Measurements from ENCODE around the gene C1orf87.
A peak's percentile ranks its signal among the peaks of the same experiment; 100 is the strongest.
"Not testable (repeated sequence)": the region's sequence is repeated elsewhere in the genome, so short reads cannot be mapped to it uniquely, and the experiment has no call there.

The C1orf87 gene

GRCh38 chr1:59992040-59992820 lies 81.3 kb downstream of the C1orf87 start:
- no peak for DNase-seq

DNA sequence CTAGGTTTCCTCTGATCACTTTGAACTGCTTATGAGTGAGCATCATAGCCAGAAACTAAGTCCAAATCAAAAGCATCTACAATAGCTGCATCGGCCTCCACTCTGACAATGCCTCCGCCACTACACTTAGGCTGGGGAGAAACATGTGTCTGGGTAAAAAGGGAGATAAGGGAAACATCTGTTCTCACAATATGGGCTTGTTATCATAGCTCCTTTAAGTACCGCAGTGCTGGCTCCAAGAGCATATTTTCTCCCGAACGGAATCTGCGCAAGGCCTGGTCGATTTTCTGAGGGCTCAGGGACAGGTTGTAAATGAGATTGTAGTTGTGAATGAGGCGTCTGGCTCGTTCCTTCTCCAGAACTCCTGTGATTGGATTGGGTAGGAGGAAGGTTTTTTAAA lies 83.1 kb downstream of the C1orf87 start:
- no peak for DNase-seq

GRCh38 chr1:59986516-59987310 lies 86.9 kb downstream of the C1orf87 start:
- DNase-seq = no peak

DNA sequence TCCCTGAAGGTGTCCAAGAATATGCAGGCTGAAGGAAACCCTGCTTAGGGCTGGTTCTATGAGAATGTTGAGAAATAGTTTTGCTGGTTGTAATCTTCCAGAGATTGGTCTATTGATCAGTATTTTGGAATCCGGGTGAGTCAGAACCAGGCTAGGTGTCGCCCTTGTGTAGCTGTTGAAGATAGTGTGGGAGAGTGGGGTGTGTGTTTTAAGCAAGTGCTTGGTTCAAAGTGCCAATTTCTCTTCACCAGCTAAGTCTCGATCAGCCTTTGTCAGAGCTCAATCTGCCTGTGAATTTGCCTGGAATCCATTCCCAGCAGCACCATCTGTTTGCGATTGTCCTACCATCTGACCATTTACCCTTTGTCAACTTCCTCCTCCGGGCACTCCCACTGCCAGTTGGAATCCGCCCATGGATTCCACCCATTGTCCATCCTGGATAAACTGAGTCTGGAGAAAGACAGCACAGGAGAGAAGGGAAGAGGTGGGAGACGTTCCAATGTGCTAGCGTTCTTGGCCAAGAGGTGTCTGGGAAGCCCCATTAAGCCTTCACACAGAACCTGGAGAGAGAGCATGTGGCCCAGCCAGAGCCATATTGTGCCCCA lies 87.6 kb downstream of the C1orf87 start:
- no peak for DNase-seq

GRCh38 chr1:59979666-59980065 lies 93.9 kb downstream of the C1orf87 start:
- no peak for DNase-seq

DNA sequence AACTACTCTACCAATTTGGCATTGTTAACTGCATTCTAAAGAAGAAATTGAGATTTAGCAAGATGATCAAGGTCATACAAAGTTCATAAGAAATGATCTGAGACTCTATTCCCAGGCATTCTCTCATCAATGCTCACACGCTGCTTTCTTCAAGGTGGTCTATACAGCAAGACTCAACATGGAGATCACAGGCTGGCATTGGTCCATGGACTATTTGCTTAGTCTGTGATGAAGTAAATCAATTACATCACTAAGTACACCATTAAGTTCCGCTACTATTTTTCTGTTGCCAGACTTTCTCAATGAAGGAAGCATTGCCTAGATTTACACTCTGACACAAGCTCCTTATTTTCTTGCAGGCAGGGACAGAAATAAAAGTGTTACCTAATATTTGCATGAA lies 95.1 kb downstream of the C1orf87 start:
- DNase-seq = no peak

- no peak for DNase-seq
Observed at GRCh38 chr1:59978026-59978425, 95.5 kb downstream of the C1orf87 start.

GRCh38 chr1:59977075-59977410 lies 96.5 kb downstream of the C1orf87 start:
- no peak for DNase-seq

GRCh38 chr1:59976194-59977074 lies 97.1 kb downstream of the C1orf87 start:
- DNase-seq = peak; percentile 13 to 79

DNA sequence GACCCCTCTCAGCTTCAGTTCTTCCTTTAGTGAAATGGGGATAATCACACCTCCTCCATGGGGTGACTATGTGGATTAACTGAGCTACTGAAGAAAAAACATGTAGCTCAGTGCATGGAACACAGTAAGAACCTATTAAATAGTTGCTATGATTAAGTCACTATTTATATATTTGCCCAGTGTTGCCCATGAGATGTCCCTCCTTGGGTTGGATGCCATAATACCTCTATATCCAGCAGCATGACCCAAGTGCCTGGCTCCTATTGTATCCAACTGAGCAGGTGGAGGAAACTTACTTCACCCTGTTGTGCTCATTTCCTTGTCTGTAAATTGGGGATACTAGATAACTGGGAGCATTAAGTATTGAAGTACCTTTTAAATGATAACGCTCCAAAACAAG lies 99.9 kb downstream of the C1orf87 start:
- DNase-seq = no peak

GRCh38 chr1:59972216-59972927 lies 101.2 kb downstream of the C1orf87 start:
- DNase-seq = no peak

- peak; percentile 50 to 78 for DNase-seq
Observed at GRCh38 chr1:59971464-59971911, 102.1 kb downstream of the C1orf87 start.

DNA sequence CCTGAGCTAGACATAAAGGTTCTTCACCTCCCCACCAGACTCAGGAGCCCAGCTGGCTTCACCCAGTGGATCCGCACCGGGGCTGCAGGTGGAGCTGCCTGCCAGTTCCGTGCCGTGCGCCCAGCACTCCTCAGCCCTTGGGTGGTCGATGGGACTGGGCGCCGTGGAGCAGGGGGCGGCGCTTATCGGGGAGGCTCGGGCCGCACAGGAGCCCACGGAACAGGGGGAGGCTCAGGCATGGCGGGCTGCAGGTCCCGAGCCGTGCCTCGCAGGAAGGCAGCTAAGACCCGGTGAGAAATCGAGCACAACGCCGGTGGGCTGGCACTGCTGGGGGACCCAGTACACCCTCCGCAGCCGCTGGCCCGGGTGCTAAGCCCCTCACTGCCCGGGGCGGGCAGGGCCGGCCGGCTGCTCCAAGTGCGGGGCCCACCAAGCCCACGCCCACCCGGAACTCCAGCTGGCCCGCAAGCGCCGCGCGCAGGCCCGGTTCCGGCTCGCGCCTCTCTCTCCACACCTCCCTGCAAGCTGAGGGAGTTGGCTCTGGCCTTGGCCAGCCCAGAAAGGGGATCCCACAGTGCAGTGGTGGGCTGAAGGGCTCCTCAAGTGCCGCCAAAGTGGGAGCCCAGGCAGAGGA lies 103.9 kb downstream of the C1orf87 start:
- DNase-seq = not testable (repeated sequence)

GRCh38 chr1:59968746-59969145 lies 104.8 kb downstream of the C1orf87 start:
- not testable (repeated sequence) for DNase-seq

- DNase-seq = no peak
Observed at GRCh38 chr1:59967780-59968179, 105.8 kb downstream of the C1orf87 start.

DNA sequence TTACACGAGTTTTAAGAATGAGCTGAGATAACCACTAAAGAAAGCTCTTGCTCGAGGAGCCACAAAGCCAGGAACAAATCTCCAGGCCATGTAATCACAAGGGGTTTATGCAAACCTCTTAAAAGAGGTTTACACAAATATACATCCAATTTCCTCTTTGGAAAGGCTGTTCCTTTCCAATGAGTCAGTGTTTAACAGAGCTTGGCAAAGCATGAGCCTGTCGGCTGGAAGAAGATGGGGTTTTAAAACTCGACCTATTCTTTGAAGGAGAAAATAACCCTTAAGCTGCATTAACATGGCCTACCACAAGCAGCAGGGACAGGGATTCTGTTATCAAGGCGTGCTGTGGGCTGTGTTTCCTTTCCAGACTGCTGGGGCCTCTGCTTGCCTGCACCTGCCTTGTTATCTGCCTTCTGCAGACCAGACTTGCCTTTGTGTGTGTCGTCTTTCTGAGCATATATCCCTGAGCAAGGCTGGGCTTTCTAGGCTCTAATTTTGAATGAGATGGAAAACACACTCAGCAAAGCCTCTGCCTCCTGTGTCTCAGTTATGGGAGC lies 106.4 kb downstream of the C1orf87 start:
- DNase-seq = no peak

GRCh38 chr1:59952065-59952464 lies 121.5 kb downstream of the C1orf87 start:
- DNase-seq = no peak

DNA sequence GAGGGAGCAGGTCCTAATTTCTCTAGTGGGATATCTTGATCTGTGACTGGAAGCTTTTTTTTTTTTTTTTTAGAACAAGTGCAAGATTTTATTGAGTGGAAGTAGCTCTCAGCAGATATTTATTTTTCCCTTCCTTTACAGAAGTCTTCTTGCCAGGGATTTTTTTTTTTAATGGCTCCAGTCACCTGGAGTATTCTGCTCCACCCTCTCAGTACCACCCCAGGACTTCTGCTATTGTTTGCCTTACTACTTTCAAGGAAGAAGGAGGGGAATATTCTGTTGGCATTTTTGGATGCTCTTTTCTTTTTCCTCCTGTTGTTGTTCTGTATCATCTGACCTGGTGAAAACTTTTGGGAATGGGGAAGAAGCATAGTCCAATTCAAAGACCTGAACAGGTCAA lies 123.9 kb downstream of the C1orf87 start:
- no peak for DNase-seq

DNA sequence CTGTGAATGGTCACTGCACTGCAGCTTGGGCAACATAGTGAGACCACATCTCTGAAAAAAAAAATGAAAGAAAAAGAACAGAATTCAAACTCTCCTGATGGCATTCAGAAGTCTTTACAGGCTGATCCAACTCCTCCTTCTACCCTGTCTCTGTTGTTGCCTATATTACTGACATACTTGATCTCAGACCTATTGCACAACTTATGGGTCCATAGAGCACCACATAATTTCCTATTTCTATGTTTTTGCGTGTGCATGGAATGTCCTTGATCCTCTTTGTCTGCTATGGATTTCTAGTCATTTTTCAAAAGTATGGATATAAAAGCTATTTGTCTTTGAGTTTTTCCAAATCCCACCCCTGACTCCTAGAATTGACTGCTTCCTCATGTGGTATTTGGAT lies 124.6 kb downstream of the C1orf87 start:
- DNase-seq = no peak

GRCh38 chr1:59947047-59947938 lies 126.3 kb downstream of the C1orf87 start:
- DNase-seq = peak; percentile 32 to 71

Measured in inflammatory macrophage treated with lipopolysaccharide for 1 hour (primary cell).